HG03039 (cell line): ENCODE measurements around the gene TP53BP1.
A peak's percentile ranks its signal among the peaks of the same experiment; 100 is the strongest.

Experiments
- ATAC-seq: cut with Tn5 transposase; IDR thresholded peaks from one replicate; pipeline ENCODE4 v1.9.1; 2021; ENCODE audit warnings: mild to moderate bottlenecking, moderate library complexity; ENCODE audit not compliant: unreplicated experiment

Gene TP53BP1

DNA sequence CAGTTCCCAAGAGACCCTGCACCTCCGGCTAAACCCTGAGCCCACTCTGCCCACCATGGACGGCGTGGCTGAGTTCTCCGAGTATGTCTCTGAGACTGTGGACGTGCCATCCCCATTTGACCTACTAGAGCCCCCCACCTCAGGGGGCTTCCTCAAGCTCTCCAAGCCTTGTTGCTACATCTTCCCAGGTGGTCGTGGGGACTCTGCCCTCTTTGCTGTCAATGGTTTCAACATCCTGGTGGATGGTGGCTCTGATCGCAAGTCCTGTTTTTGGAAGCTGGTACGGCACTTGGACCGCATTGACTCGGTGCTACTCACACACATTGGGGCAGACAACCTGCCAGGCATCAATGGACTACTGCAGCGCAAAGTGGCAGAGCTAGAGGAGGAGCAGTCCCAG, 28.5 kb upstream of the TP53BP1 start:
- no peak for ATAC-seq

DNA sequence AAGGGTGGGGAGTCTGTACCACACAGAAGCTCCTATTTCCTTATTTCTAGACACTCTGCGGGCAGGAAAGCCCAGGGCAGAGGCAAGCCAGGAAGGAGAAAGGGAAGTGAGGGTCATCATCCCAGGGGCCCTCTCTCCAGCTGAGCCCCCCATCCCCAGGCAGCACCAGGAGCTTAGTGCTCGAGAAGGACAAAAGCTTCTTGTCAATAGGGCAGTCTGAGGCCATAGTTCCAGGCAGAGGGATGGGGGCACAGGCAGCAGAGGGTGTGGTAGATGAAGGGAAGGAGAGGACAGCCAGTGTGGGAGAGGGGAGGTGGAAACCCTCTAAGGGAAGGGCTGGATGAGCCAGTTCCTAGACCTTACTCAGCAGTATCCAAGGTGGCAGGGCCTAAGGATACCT, 27.2 kb upstream of the TP53BP1 start:
- ATAC-seq = no peak

DNA sequence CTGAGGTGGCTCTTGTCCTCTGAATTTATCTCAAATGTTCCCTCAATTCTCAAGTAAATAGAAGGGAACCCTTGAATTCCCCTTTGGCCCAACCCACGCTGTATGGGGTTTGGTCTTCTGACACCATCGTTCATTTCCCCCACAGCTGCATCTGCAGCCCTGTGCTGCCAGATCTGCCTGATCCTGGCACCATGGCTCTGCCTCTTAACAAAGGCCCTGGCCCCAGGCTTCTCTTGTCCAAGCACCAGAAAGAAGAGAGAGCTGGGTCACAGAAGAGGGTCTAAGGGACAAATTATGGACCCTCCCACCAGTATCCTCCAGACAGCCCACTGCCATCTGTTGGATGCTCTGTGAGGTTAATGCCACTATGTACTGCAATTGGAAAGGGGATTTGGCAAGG, 26.2 kb upstream of the TP53BP1 start:
- ATAC-seq = no peak

DNA sequence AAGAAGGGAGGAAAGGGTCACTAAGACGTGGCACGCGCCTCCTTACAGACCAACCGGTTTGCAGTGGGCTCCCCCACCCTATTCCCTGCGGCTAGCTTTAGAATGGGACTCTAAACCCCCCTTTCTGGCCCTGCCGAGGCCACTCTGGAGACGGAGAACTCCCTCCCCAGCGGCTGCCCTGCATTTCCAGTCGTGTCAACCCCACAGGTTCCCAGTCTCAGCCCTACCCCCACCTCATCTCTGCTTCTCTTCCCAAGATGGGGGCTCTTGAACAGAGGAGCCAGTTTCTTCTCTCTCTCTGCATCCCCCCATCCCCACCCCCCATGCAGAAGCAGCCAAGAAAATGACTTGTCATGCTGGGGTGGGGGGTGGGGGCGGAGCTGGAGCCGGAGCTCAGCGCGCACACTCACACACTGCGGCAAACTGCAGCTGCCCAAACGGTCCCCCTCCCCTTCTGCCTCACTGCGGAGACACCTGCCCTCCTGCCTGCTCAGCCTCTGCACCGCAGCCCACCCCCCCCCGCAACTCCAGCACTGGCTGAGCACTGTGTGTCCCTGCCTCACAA, 25.3 kb upstream of the TP53BP1 start:
- no peak for ATAC-seq

DNA sequence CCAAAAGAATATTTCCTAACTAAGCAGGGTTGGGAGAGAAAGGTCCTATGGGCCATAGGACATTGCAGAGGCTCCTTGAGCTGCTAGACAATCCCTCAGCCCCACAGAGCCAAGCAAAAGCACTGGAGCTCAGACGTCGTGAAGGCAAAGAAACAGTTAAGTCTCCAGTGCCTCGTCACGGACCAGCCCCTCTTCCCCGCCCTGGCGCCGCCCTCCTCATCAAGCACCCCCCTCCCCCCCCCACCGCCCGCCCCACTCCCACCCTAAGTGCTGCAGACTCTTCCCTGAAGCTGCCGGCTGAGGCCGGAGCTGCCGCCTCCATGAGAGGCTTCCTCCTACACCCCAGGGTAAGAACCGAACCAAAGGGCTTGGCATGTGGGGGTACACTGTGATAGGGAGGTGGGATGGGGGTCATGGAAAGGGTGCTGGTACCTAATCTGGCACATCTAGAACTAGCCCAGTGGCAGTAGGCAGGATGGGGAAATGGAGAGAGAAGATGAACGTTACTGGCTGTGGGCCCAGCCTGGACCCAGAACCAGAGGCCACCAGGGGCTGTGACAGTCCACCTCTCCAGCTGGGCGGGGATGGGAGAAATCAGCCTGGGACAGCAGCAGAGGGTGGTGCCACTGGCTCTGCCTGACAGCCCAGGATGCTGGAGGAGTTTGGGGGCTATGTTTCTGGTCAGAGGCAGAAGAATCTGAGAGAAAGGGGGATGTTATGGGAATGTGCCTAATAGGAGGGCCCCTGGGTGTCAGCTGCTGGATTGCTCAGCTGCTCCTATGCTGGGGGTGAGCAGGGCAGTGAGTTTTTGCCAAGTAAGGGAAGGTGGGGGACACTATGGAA, 24.6 kb upstream of the TP53BP1 start, which contains the start of gene MAP1A:
Gene MAP1A (plus strand): TSS at position 255 of the 843 bp plus-strand sequence. CDS start 3,866 bp downstream, outside the sequence.
- ATAC-seq = no peak

DNA sequence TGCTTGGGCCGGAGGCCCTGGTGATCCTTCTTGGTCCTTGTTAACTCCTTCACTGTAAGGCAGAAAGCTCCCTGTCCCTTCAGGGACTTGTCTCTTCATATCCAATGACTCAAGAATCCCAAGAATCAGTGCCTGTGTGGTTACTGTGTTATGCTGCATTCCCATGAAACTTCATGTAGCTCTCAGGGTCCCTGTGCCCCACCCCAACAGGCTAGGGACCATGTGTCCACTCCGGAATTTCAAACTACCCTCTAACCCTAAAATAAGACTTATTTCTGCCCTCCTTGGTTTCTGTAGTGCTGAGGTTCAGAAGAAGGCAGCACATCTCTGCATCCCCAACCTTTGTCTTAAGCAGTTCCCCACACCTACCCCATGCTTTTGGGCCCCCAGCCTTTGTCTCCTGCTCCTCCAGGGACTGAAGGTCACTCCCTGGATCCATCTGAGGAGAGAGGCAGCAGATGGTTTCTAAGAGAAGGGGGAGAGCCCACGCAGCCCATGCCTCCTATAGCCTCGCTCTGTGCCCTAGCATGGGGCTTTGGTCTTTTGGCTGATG, 23.9 kb upstream of the TP53BP1 start:
- ATAC-seq = no peak

DNA sequence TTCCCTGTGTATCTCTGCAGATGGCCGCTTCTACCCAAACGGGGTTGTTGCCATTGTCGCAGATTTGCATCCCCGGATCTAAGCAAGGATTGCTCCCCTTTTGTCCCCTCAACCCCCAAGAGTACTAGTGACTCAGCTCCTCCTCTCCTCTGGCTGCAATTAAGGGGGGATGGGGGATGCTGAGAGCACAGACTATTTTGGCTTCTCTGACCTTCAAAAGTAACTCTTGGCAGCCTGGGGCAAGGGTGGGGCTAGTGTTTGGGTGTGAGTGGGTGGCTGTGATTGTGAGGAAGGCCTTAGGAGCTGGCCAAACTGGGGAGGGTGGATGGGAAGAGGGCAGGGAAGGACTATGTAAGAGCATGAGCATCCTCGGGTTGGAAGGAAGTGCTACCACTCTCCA, 23.2 kb upstream of the TP53BP1 start:
- no peak for ATAC-seq

DNA sequence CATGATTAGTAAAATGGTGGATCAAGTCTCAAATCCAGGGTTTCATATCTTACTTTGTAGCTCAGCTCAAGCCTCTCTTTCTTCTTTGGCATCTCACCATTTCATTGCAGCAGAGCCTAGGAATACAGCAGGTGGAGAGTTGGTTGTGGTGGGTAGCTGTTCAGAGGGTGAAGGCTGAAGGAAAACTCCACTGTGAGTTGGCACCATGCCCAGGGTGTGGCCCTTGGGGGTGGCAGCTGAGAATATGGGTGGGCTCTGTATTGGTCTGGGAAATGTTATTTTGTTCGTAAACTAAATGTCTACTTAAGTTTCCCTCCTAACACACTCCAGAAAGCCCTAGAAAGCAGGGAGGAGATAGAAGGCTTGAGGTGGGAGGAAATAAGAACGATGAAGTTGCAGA, 22.8 kb upstream of the TP53BP1 start:
- ATAC-seq = no peak

DNA sequence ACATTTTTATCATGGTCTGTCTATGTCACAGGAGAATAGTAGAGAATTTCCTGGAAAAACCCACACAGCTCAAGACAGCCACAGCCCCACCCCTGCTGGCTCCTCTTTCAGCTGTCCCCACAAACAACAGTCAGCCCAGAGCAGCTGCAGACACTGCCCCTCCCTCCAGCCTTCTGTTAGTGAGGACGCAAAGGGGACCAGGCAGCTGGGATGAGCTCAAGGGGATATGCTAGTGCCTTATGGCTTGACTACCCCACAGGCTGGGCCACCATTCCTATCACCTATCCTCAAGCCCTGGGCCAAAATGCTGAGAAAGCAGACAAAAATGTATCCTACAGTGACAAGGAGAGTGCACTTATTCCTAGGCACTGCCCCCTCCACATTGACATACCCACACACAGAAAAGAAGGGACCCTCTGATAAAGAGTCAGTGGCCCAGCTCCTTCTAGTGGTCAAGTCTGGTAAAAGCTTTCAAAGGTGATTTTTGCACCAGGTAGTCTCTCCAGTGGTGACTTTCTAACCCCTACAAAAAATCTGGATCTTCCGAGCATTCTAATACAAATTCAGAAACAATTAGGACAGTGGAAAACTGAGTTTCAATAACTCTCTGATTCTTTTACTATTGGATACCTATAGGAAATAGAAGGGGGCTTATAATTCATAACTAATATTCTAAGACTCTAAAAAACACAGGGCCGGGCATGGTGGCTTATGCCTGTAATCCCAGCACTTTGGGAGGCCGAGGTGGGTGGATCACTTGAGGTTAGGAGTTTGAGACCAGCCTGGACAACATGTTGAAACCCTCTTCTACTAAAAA, 21.5 kb upstream of the TP53BP1 start:
- ATAC-seq = no peak

DNA sequence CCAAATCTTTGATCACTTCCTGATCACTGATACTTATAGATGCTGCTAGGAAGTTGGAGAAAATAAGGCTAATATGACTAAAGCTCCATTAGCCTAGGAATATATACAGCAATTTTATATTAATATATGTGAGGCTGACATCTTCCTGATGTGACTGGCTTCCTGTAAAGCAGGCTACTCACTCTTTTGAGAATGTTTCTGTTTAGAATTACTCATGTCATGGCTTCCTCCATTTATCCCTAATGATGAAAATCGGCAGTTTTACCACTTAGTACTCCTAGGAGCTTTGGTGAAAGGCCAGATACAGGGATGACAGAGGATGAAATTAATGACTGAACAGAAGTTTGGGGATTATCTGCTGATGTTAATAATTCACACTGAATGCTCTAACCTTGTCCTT, 20.6 kb upstream of the TP53BP1 start:
- ATAC-seq = no peak

DNA sequence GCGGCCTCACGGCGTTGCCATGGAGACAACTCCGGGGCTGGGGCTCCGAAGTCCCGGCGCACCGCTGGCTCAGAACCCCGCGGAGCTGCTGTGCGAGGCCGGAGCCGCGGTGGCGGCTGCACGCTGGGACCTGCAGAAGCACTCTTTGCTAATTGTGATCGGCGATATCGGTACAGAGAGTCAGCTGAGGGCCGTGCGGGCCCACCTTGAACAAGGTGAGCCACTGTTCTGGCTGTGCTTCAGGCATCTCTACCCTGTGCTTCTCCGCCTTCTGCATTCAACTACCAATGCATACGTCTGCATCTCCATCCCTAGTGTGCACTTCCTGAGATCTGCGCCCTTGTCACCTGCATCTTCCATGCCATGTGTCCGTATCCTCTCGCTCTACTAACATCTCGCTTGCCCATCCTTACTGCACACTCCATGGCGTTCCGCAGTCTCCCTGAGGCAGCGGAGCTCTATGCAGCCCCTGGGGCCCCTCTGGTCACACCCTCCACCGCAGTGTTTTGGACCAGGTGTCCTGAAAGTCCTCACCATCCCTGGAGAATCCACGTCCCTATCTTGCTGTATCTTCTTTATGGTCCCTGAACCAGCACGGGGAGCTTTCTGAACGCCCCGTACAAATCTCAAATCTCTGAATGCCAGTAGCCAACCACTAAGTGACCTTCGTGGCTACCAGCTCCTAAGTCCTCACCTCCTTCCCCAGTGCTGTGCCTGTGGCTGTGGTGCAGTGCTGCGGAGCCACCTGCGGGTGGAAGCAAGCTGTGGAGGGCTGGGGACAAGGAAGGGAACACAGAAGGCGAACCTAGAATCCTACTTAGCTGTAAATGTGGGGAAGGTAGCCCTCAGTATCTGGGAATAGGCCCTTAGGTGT, 18.3 kb upstream of the TP53BP1 start:
- no peak for ATAC-seq

DNA sequence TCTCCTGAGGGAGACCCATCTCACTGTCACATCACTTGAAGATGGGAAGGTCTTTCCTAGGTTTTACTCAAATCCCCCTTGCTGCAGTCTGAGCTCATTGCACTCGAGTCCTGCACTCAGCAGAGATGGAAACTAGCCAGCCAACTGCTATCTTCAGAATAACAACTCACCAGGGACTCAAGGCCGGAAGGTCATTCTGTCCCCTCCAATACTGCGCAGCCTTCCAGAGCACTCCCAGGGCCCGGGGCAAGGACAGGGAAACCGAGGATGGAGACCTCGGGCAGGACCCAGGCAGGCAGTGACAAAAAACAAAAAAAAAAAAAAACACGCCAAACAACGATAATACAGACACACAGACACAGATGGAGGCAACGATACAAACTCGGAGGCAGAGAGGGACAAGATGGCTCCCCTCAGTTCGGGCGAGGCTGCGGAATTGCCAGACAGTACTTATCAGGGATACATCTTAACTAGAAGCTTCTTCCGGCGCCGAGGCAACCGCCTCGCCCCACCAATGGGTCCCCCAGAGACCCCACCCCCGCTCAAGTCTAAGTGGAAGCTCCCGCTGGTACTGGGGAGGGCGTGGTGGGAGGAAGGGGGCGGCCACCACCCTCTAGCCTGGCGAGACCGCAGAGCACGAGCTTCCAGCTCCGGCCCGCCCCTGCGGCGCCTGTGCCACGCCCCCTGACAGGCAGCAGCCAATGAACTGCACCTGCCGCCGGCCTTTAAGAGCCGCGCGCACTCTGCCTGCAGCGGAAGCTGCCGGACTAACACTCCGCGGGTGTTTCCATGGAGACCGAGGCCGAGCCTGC, 17.4 kb upstream of the TP53BP1 start:
- peak; percentile 96 for ATAC-seq

DNA sequence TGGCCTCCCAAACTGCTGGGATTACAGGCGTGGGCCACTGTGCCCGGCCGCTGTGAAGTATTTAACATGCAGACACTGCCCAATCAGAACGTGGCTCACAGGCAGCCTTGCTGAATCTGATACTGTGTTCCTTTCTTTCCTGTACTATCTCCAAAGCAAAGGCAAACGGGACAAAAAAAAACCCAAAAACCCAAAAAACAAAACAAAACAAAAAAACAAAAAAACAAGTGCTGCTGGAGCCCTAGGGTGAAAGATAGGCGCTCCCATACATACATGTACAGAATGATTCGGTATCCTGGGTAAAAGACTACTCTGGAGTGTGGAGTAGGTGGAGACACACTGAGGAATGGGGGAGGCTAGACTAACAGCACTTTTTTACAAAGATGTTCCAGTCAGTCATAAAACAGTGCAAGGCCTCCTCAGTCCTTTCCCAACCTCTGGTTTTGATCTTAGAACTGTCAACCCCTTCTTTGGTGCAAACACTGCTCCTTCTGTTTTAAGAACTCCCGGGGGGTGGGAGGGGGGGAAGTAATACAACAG, 16.8 kb upstream of the TP53BP1 start:
- ATAC-seq = no peak

DNA sequence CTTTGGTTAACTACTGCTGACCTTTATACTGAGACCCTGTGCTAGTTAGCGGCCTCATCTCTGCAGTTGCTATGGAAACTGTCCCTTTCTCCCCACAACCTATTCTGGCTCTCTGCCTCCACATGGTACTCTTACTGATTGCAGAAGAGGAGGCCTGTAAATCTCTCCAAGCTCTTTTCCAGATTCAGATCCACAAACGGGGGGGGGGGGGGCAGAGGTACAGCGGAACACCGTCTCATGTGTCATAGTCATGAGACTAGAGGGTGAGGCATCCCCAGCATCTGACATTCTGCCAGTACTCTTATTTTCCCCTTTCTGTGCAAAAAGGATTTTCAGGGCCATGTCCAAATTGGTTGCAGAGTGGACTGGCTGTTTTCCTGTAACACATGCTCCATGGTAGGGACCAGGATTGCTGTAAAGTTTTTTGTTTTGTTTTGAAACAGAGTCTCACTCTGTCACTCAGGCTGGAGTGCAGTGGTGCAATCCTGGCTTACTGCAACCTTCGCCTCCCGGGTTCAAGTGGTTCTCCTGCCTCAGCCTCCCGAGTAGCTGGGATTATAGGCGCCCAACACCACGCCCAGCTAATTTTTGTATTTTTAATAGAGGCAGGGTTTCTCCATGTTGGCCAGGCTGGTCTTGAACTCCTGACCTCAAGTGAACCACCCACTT, 16.2 kb upstream of the TP53BP1 start:
- ATAC-seq = no peak

DNA sequence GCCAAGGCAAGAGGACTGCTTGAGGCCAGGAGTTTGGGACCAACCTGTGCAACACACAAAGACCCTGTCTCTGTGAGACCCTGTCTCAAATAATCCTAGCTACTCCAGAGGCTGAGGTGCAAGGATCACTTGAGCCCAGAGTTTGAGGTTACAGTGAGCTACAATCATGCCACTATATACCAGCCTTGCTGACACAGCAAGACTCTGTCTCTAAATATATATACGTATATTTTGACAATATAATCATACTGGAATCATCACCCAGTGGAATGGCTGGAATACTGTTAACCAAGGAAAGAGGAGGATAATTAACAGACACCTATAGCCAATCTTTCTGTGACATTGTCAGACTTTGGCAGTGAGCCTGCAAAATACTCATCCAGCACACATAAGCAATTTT, 15.5 kb upstream of the TP53BP1 start:
- no peak for ATAC-seq

DNA sequence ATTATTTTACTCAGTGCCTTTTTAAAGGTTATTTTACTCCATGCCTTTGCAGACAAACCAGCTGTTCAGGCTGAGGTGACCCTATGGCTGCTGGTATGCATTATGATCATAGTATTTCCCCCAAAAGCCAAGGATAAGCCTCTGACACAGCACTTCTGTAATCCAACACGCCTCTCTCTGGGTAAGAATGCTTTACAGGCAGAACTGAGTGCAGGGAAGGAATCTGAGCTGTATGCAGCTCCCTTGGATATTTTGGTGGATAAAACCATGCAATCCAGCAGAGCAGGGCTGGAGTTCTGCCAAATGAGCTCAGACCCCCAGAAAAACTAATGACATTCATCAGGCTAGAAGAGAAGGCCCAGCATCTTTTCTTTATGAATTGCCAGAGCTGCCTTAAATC, 12.8 kb upstream of the TP53BP1 start:
- no peak for ATAC-seq

DNA sequence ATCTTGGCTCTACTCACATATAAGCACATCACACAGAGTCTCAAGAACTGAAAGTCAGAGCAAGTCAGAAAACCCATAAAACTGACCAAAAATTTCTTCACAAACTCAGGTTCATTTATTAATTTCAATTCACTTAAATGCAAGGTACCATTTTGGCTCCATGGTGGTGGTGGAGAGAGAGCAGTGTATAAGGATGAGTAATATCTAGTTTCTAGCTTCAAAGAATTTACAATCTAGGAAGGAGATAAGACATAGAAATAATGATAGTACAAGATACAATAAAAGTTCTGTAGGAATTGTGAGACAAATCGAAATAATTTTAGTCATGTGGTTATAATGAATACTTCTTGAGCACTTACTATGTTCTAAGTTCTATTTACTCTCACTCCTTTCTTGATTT, 6.7 kb upstream of the TP53BP1 start:
- ATAC-seq = no peak

DNA sequence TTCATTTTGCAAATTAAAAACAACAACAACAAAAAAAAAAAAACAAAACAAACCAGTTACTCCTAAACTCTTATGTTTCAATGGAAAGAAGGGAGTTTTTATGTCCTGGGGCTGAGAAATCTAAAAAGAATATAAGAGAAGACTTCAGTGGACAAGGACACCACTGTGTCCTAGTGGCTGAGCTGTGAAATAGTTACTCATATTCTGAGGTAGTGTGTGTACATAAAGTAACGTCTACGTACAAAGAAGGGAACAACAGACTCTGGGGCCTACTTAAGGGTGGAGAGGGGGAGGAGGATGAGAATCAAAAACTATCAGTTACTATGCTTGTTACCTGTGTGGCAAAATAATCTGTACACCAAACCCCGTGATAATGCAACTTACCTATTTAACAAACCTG, 6.0 kb upstream of the TP53BP1 start:
- ATAC-seq = no peak
